Right ventricle myocardium superior (tissue), 1 donor: Measurements from ENCODE around the gene ATP2B2. TPM values are rescaled to one million over a fixed set of nuclear protein-coding genes. Genes with fewer than 3 reads are reported as not detected.

Experiments
- ATAC-seq: fragments of 200-7000 bp; cut with Tn5 transposase; one replicate; pipeline ENCODE4 v1.9.1; 2020; ENCODE audit warnings: mild to moderate bottlenecking; ENCODE audit not compliant: poor library complexity
- DNase-seq: peaks from one replicate; pipeline ENCODE4 v3.0.0-alpha.2; 2020
- intact Hi-C: fragments of 100-400 bp; cut with DNase I; formaldehyde crosslinking; loops from one replicate; pipeline ENCODE4 v1.11.2; 2022
- total RNA-seq: library from RNA; stranded (reverse); fragmentation: NEBNext Ultra II Directional; extraction: Animal tissue kit (Norgen Biotek cat#: 25700); gene quantifications from one replicate; pipeline ENCODE4 v1.2.1, GENCODE V29; 2021
- donor health status: DM: no; HTN: yes; CAD: no; lungs with severe emphysema.

ATP2B2 gene
- total RNA-seq, 1 donor from 2014 or later = not detected

- ATAC-seq = no peak
- intact Hi-C loops = no loop called here
- DNase-seq = no peak
These were observed 61.3 kb downstream of the ATP2B2 start for GRCh38 chr3:10444110-10444429.

GRCh38 chr3:10443272-10444109, 61.9 kb downstream of the ATP2B2 start:
- intact Hi-C loops = no loop called here
- no peak for DNase-seq
- no peak for ATAC-seq

GRCh38 chr3:10442151-10442795, 63.1 kb downstream of the ATP2B2 start:
- intact Hi-C loops = no loop called here
- ATAC-seq = no peak

DNA sequence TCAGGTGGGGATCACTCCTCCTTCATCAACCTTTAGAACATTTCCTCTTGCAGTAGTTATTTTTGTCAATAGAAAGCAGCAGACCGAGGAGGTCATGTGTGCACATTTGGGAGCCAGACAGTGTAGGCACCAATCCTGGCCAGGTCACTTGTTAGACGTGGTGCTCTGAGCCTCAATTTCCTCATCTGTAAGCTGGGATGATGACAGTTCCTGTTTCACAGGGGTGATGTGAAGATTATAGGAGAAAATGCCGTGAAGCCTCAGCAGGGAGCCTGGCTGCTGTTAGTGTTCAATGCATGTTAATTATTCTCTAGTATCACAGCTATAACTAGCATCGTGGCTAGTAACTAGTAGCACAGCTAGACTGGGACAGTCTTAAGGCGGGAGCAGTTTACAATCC, 64.7 kb downstream of the ATP2B2 start:
- ATAC-seq (no peak), DNase-seq (no peak)
- intact Hi-C loops = no loop called here

More at GRCh38 chr3:10442151-10442795, 63.1 kb downstream of the ATP2B2 start:
- DNase-seq = no peak

GRCh38 chr3:10438902-10439610, 66.3 kb downstream of the ATP2B2 start:
- ATAC-seq (no peak), DNase-seq (no peak)
- intact Hi-C loops = no loop called here

DNA sequence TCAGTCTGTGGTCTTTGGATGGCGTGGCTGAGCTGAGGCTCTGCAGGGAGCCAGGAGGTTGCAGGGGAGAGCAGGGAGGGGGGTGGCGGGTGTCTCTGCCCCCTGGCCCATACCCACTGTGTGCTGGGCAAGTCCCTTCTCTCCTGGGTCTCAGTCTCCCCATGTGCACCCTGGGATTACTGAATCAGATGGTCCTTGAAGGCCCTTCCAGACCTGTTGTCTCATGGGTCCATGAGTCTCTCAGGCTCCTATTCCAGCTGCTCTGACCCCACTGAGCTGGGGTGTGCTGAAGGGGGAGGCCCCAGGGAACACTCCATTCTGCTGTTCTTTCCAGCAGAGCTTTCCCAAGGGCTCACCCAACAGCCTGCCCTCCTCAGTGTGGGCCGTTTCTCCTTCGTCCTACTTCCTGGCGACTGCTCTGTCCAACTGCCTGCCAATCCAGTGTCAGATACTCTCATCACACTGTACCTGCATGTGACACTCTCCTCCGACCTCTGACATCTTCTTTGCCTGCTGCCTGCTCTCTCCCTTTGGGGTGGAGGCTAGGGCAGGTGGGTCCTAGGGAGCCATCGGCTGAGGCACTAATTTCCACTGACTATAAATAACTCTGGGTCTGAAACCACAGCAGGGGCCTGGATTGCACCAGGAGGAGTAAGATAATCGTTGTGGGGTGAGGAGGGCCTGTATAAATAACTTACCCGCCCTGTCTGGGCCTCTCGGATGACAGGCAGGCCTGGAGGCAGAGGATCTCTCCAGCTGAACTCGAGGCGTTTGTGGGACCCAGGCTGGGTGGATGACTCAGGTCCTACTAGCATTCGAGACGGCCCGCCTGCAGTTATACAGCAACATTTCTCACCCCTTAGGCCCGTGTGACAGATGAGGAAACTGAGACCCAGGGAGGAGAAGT, 67.1 kb downstream of the ATP2B2 start:
- ATAC-seq = peak; percentile 59
- intact Hi-C loops = no loop called here
- no peak for DNase-seq

DNA sequence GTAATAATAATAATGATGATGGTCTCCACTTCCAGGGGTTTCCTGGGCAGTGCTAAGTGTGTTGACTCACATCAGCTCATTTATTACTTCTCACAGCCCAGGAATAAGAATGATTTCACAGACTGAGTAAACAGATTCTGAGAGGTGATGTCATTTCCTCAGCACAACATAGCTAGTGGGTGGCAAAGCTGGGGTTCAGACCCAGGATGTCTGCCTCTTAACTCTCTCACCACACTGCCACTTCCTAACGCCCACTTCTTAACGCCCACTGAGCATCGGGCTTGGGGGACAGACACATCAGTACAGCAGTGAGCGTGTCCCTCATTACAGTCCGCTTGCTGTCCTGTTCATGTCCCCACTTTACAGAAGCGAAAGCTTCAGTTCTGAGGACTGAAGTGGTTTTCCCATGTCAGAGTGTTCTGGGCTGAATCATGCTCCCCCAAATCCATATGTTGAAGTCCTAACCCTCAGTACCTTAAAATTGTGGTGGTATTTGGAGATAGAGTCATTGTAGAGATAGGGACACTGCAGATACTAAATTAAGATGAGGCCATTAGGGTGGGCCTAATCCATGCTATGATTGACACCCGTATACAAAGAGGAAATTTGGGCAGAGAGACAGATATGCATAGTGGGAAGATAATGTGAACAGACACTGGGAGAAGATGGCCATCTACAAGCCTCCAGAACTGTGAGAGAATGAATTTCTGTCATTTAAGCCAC, 68.0 kb downstream of the ATP2B2 start:
- no peak for ATAC-seq

DNA sequence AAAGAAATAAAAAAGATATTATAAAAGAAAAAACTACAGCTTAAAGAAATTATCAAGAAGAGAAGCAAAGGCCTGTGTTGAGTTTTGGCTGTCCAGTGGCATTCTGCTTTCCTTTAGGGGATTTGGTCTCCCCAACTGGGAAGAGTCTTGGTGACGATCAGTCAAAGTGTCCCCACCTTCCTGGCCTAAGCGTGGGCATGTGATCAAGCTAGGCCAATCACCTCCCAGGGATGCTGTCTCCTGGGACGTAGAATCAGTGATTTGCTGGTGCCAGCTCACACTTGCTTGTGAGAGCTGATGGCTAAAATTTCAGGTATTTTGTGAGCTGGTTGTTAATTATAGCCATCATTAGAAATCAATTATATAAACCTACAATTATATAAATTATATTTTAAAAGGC, 69.5 kb downstream of the ATP2B2 start:
- intact Hi-C loops = no loop called here
- DNase-seq = no peak
- no peak for ATAC-seq

More for the DNA sequence above, 68.0 kb downstream of the ATP2B2 start:
- intact Hi-C loops = no loop called here
- no peak for DNase-seq

DNA sequence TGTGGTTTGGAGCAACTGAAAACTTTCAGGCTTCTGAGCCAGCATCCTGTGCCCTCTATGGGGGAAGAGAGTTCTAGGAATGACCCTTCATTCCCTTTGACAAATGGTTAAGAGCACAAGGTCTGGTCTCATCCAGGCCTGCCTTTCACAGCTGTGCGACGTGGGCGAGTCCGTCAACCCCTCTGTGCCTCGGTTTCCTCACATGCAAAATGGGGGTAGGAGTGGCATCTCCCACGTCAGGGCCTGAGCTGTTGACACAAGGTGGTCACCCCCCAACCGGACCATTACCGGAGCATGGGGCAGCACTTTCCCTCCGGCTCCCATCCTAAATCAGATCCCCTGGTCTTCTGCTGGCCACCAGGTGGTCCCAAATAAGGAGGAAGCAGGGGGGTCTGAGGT, 70.4 kb downstream of the ATP2B2 start:
- DNase-seq = no peak

DNA sequence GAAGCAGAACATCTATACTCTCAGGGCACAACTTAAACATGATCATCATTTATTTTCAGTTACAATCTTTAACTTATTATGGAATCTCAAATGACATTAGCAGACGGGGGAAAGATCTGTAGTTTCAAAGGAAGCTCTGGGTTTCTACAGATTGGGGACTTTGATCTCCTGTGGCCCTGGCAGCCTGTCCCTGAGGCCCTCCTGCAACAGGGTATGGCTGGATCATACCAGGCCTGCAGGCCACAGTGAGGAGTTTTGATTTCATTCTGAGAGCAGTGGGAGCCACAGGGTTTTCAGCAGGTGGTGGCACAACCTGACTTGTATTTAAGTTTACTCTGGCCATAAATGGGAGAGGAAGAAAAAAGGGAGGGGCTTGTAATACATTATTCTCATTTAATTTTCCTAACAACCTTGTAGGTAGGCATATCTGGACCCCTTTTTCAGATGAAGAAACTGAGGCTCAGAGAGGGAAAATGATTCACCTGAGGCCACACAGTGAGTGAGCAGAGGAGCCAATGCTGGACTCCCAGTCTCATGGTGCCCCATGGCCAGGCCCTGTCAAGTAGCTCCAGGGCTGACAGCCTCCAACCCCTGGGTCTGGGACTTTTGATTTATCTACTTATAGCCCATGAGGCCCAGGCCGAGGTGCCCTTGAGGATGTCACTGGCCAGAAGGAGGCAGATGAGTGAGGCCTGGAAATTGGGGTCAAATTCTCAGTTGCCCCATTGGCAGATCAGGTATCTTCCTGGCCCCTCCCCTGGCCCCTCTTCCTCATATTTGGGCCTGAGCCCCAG, 71.0 kb downstream of the ATP2B2 start:
- intact Hi-C loops = no loop called here
- ATAC-seq = no peak
- DNase-seq = no peak

More for the DNA sequence above, 70.4 kb downstream of the ATP2B2 start:
- intact Hi-C loops = no loop called here
- no peak for ATAC-seq

DNA sequence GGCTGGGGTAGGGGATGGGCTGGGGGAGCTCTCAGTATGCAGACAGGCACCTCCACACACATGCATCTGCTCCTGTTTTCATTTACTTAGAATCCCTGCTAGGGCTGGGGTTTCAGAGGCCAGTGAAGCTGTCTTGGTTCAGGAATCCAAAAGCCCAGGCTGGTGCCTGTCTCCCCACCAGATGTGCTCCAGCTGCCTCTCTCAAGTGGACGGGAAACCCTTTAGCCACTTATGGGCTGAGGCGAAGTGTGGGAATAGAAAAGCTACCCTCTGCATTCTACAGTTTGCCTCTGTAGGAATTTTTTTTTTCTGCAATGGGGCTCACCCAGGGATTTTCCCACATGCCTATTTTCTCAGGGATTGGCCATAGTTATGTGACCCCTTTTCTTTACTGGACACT, 72.5 kb downstream of the ATP2B2 start:
- no peak for DNase-seq
- intact Hi-C loops = no loop called here
- no peak for ATAC-seq

- intact Hi-C loops = no loop called here
- ATAC-seq (no peak), DNase-seq (no peak)
These were observed 73.1 kb downstream of the ATP2B2 start for GRCh38 chr3:10432156-10432845.

DNA sequence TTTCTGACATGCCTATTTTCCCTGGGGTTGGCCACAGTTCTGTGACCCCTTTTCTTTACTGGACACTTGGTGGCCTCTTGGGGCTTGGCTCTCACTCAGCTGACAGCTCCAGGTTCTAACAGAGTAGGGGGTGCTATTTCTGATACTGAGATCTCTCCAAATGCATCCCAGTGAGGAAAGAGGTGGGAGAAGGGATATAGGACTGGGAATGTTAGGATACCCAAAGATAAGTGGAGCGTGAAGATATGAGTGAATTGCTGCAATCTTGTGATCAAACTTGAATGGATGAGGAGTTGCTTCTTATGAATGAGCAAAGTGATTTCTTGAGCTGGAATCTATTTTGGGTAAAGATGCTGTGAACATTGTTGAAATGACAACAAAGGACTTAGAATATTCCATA, 74.6 kb downstream of the ATP2B2 start:
- DNase-seq = no peak
- intact Hi-C loops = no loop called here
- ATAC-seq = no peak

DNA sequence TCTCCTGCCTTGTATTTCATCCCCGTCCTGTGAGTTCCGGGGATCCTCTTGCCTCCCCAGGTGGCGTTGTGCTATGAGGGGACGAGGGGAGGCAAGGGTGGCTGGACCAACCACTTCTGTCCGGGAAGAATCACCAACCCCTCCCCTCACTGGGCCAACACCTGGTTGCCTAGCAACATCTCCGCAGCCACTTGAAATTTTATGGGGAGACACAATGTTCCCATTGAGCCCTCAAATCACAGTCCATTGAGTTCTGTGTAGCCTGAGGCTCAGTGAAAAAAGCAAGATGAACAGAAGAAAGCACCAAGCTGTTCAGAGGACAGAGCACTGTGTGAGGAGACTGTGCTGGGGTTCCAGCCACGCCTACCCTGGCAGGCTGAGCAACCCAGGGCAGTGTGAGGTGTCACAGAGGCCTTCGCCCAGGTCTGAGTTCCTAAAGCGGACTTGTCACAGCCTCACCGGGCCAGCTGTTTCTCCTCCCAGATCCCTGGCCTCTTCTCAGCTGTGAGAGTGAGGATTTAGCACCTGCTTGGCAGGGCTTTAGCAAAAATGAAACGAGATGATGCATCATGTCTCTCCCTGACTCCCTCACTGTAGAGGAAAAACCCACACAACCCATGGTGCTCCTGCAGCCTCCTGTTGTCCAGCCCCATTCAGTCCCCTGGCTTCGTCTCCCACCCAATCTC, 76.8 kb downstream of the ATP2B2 start:
- intact Hi-C loops = no loop called here
- ATAC-seq (no peak), DNase-seq (no peak)

DNA sequence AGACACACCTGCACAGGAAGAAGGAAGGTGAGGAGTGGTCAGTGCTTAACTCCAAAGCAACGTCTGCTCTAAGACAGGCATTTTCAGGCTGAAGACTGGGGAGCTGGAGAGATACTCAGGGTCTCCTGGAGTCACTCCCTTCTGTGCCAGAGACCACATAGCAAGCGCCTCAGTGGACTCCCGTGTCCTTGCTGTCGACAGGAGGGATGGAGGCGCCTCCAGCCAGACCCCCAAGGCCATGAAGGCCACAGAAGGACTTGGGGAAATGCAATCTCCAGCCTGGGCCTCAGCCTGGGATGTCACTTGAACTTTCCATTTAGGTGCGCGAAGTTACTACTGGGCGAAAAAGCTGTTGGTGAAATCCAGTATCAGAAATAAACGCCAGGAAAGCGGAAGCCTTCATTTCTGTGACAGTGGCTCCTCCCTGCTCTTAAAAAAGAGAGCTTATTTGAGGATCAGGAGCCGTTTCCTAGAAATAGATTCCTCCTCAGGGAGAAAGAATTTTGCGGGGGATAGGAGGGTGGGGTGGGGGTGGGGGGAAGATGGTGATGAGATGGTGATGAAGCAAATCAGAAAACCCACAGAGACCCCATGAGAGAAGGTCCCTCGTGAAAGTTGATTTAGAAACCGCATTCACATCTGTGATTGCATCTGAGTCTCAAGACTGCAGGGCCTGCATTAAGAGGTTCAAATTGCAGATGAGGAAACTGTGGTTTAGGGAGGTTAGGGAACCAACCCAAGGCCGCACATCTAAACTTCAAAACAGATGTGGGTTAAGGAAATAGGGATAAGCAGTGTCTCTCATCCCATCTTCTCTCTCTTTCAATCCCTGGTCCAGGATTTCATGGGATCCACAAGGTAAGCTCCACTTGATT, 78.8 kb downstream of the ATP2B2 start:
- ATAC-seq (no peak), DNase-seq (no peak)
- intact Hi-C loops = no loop called here
